Mesendoderm (in vitro differentiated cells): ENCODE results near the gene TOMM7.
A peak's percentile ranks its signal among the peaks of the same experiment; 100 is the strongest.
"Not testable (repeated sequence)": the region's sequence is repeated elsewhere in the genome, so short reads cannot be mapped to it uniquely, and the experiment has no call there.

Experiments
- DNase-seq: peaks from one replicate; pipeline ENCODE4 v3.0.0; 2013
- H2AK5ac ChIP-seq: 2 replicates; pipeline ENCODE4 v1.6.1; 2013; ENCODE audit warnings: low read length, inconsistent platforms
- H2BK120ac ChIP-seq: 2 replicates; pipeline ENCODE4 v1.6.1; 2013; ENCODE audit warnings: low read depth, mild to moderate bottlenecking, low read length, moderate library complexity, mixed read lengths
- H2BK15ac ChIP-seq: replicated peaks from 2 replicates; pipeline ENCODE4 v1.6.1; 2013; ENCODE audit warnings: low read depth, mild to moderate bottlenecking, moderate library complexity
- H2BK5ac ChIP-seq: 2 replicates; pipeline ENCODE4 v1.6.1; 2013; ENCODE audit warnings: low read length, inconsistent platforms
- H3K18ac ChIP-seq: 2 replicates; pipeline ENCODE4 v1.6.1; 2013; ENCODE audit warnings: mild to moderate bottlenecking, low read length, mixed read lengths
- H3K23ac ChIP-seq: one replicate; pipeline ENCODE4 v1.6.1; 2013; ENCODE audit warnings: low read length
- H3K27ac ChIP-seq: 2 replicates; pipeline ENCODE4 v1.5.1; 2013; ENCODE audit warnings: low read depth, mild to moderate bottlenecking, inconsistent platforms, low read length, moderate library complexity
- H3K27me3 ChIP-seq: 2 replicates; pipeline ENCODE4 v1.6.1; 2013; ENCODE audit warnings: low read length, control low read depth, mild to moderate bottlenecking, inconsistent platforms; ENCODE audit not compliant: insufficient read depth, poor library complexity
- H3K36me3 ChIP-seq: 2 replicates; pipeline ENCODE4 v1.6.1; 2013; ENCODE audit warnings: low read length, inconsistent platforms; ENCODE audit not compliant: control insufficient read depth, insufficient read depth
- H3K4ac ChIP-seq: one replicate; pipeline ENCODE4 v1.6.1; 2013; ENCODE audit warnings: low read depth, mild to moderate bottlenecking, low read length, moderate library complexity
- H3K4me1 ChIP-seq: 2 replicates; pipeline ENCODE4 v1.6.1; 2013; ENCODE audit warnings: low read depth, low read length, inconsistent platforms; ENCODE audit not compliant: control insufficient read depth
- H3K4me2 ChIP-seq: 2 replicates; pipeline ENCODE4 v1.6.1; 2013; ENCODE audit warnings: low read length
- H3K4me3 ChIP-seq: 2 replicates; pipeline ENCODE4 v1.5.1; 2013; ENCODE audit warnings: mild to moderate bottlenecking, low read length
- H3K56ac ChIP-seq: one replicate; pipeline ENCODE4 v1.6.1; 2013; ENCODE audit warnings: low read length
- H3K79me1 ChIP-seq: 2 replicates; pipeline ENCODE4 v1.6.1; 2013; ENCODE audit warnings: low read length, inconsistent platforms
- H3K79me2 ChIP-seq: 2 replicates; pipeline ENCODE4 v1.6.1; 2013; ENCODE audit warnings: mild to moderate bottlenecking, low read length; ENCODE audit not compliant: control insufficient read depth, insufficient read depth
- H3K9ac ChIP-seq: 2 replicates; pipeline ENCODE4 v1.6.1; 2013; ENCODE audit warnings: low read length, inconsistent platforms
- H4K5ac ChIP-seq: one replicate; pipeline ENCODE4 v1.6.1; 2013; ENCODE audit warnings: low read length
- H4K8ac ChIP-seq: one replicate; pipeline ENCODE4 v1.6.1; 2013; ENCODE audit warnings: low read depth, mild to moderate bottlenecking, control low read depth, low read length, moderate library complexity
- WGBS: extraction: QIAGEN DNeasy Blood & Tissue Kit; methylation state at CpG from one replicate; pipeline ENCODE4 v1.1.7; 2013; ENCODE audit warnings: low lambda C conversion rate, missing lambda C conversion rate; ENCODE audit not compliant: insufficient coverage; ENCODE audit errors: extremely low coverage; 5-methylcytosine and 5-hydroxymethylcytosine counted together

TOMM7 gene

DNA sequence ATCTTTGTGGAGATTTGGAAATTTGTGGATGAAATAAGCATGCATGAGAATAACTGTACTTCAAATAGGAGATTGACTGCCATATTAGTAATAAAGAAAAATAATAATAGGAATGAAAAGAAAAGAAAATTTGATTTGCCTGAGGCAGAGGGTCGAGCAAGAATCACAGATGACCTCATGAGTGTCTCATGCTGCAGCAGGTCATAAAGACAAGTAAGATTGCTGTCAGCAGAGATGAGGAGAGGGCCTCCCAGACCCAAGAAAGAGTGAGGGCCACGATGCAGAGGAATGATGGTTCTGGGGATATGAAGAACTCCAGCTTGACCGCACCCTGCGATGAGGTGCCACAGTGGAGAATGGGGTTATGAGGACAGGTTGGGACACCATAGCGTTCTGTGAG is 39.2 kb downstream of the TOMM7 start:
- Histone ChIP-seq H2BK15ac (no peak overlapping the region), H3K4me3 (no peak overlapping the region), H2BK120ac (no peak overlapping the region), H3K23ac (peak overlapping the region; percentile 50), H3K79me1 (no peaks in the 10 kb centered on the region), H3K4me1 (peaks cover 4% of the 10 kb centered on the region), H4K5ac (no peak overlapping the region), H4K8ac (no peak overlapping the region), H3K36me3 (no peaks in the 10 kb centered on the region), H2AK5ac (peak overlapping the region; percentile 76), H3K27ac (peak overlapping the region; percentile 38), H3K56ac (peak overlapping the region; percentile 70), H3K79me2 (no peaks in the 10 kb centered on the region), H2BK5ac (peak overlapping the region; percentile 91), H3K9ac (peak overlapping the region; percentile 12), H3K4ac (no peak overlapping the region), H3K27me3 (no peaks in the 10 kb centered on the region), H3K18ac (peak overlapping the region; percentile 10), H3K4me2 (no peak overlapping the region)
- DNase-seq = peak; percentile 28
- WGBS = no CpG with 5 or more reads among the region's 5 CpGs

DNA sequence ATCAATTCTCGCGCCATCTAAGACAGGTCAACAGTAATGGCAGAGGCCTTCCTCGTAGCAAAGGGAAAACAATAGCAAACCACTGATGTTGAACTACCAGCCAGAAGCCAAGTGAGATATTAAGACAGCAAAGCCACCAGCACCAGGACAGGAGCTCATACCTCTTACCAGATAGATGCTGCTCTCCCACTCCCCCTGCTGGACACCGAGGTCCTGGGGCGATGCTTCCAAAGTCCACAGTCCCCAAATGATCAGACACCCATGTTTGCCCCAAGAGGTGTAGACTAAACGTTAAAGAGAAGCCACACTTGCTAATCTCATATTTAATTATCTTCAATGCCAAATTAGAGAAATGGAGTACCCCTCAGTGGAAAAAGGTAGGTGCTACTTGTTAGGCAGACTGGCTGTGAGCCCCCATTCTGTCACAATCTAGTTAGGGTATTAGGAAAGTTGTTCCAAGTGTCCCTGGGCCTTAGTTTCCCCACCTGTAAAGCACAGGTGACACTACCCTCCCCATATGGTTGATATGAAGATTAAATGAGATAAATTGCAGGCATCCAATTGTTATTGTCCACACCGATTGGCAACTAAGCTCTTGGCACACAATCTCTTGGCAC is 39.9 kb downstream of the TOMM7 start:
- Histone ChIP-seq H4K8ac (no peak overlapping the region), H2BK15ac (no peak overlapping the region), H3K4me1 (peaks cover 4% of the 10 kb centered on the region), H3K79me2 (no peaks in the 10 kb centered on the region), H3K79me1 (no peaks in the 10 kb centered on the region), H3K18ac (no peak overlapping the region), H3K27ac (no peak overlapping the region), H2BK120ac (no peak overlapping the region), H3K4ac (no peak overlapping the region), H2BK5ac (no peak overlapping the region), H3K36me3 (no peaks in the 10 kb centered on the region), H4K5ac (no peak overlapping the region), H3K9ac (no peak overlapping the region), H3K27me3 (no peaks in the 10 kb centered on the region), H2AK5ac (peak overlapping the region; percentile 18), H3K4me3 (no peak overlapping the region), H3K23ac (no peak overlapping the region), H3K56ac (peak overlapping the region; percentile 17), H3K4me2 (no peak overlapping the region)
- DNase-seq = peak; percentile 79
- WGBS = no CpG with 5 or more reads among the region's 7 CpGs

DNA sequence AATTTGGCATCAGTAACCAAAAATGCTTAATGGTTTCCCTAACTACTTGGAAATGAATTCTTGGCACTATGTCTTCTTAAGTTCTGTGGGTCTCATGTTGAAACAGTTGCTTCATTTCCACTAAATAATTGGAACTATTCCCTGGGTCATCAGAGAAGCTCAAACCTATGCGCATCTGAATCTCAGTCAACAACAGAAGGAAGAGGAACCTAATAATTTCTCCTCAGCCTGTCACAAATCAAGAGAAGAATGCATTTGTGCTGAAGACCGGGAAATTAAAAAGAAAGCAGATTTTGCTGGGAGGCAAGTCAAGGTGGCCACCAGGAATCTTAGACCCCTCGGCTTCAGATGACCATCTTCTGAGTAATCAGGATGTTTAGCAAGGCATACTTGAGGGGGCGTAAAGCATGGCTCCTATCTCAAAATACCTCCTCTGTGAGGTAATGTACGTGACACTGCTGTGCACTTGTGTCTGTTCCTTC is 41.4 kb downstream of the TOMM7 start:
- H3K4me3 ChIP-seq = no peak overlapping the region
- H3K9ac ChIP-seq = no peak overlapping the region
- H2BK15ac ChIP-seq = no peak overlapping the region
- no peak overlapping the region for H3K27ac ChIP-seq
- no peaks in the 10 kb centered on the region for H3K27me3 ChIP-seq
- no peak overlapping the region for H3K18ac ChIP-seq
- no peak overlapping the region for H3K23ac ChIP-seq
- H4K5ac ChIP-seq = no peak overlapping the region
- H2BK120ac ChIP-seq = no peak overlapping the region
- no peak overlapping the region for H3K4ac ChIP-seq
- H3K56ac ChIP-seq = no peak overlapping the region
- no peak overlapping the region for H3K4me2 ChIP-seq
- peaks cover 4% of the 10 kb centered on the region for H3K4me1 ChIP-seq
- DNase-seq = peak; percentile 49
- H3K79me1 ChIP-seq = no peaks in the 10 kb centered on the region
- WGBS = no CpG with 5 or more reads among the region's 5 CpGs
- no peak overlapping the region for H2AK5ac ChIP-seq
- H2BK5ac ChIP-seq = no peak overlapping the region
- H3K79me2 ChIP-seq = no peaks in the 10 kb centered on the region
- no peaks in the 10 kb centered on the region for H3K36me3 ChIP-seq
- no peak overlapping the region for H4K8ac ChIP-seq

DNA sequence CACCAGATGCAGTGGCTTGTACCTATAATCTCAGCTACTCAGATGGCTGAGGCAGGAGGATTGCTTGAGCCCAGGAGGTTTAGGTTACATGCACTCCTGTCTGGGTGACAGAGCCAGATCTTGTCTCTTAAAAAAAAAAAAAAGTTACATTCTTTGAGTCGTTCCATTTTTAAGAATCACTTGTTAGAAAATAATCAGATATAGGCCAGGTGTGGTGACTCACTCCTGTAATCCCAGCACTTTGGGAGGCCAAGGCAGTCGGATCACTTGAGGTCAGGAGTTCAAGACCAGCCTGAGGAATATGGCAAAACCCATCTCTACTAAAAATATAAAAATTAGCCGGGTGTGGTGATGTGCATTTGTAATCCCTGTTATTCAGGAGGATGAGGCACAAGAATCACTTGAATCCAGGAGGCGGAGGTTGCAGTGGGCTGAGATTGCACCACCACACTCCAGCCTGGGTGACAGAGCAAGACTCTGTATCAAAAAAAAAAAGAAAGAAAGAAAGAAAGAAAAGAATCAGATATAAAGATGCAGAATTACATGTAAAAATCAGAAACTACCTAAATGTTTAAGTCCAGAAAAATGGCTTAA is 42.8 kb downstream of the TOMM7 start:
- H3K79me1 ChIP-seq, H3K79me2 ChIP-seq, H4K5ac ChIP-seq, H3K56ac ChIP-seq, H2BK5ac ChIP-seq, H3K4me3 ChIP-seq, H3K4me1 ChIP-seq, H3K4ac ChIP-seq, H3K27ac ChIP-seq, H3K4me2 ChIP-seq, H2BK15ac ChIP-seq, H3K18ac ChIP-seq, H2BK120ac ChIP-seq, H3K9ac ChIP-seq, H4K8ac ChIP-seq, H3K36me3 ChIP-seq, H2AK5ac ChIP-seq, DNase-seq, H3K23ac ChIP-seq, H3K27me3 ChIP-seq: not testable (repeated sequence)
- WGBS = no CpG with 5 or more reads among the region's 4 CpGs

DNA sequence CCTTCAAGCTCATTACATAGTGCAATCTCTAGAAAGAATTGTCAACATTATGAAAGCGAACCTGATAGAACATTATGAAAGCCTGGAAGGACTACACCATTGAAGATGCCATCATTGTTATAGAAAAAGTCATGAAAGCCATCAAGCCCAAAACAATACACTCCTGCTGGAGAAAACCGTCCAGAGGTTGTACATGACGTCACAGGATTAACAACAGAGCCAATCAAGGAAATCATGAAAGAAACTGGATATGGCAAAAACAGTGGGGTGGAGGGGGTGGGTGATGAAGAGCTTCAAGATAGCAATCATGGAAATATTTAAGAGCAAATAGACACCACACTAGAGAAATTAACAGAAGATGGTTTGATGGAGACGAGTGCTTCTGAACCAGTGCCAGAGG is 45.7 kb downstream of the TOMM7 start:
- WGBS = no CpG with 5 or more reads among the region's 4 CpGs
- H3K4me1 ChIP-seq = no peaks in the 10 kb centered on the region

More for the DNA sequence above, 45.7 kb downstream of the TOMM7 start:
- no peak overlapping the region for H3K23ac ChIP-seq
- no peak overlapping the region for H2BK5ac ChIP-seq
- H3K4me3 ChIP-seq = no peak overlapping the region
- H3K9ac ChIP-seq = no peak overlapping the region
- H3K79me2 ChIP-seq = no peaks in the 10 kb centered on the region
- no peak overlapping the region for H3K56ac ChIP-seq
- H3K36me3 ChIP-seq = no peaks in the 10 kb centered on the region
- no peak overlapping the region for H2BK15ac ChIP-seq
- no peak overlapping the region for H4K5ac ChIP-seq
- no peaks in the 10 kb centered on the region for H3K79me1 ChIP-seq
- H3K4me2 ChIP-seq = no peak overlapping the region
- H4K8ac ChIP-seq = no peak overlapping the region
- no peaks in the 10 kb centered on the region for H3K27me3 ChIP-seq
- H2AK5ac ChIP-seq = no peak overlapping the region
- H2BK120ac ChIP-seq = no peak overlapping the region
- no peak overlapping the region for H3K27ac ChIP-seq
- no peak overlapping the region for H3K18ac ChIP-seq
- H3K4ac ChIP-seq = no peak overlapping the region
- DNase-seq = no peak
